GM21576 (cell line): Measurements from ENCODE around the gene BCL11A.

Source experiments
- ATAC-seq: cut with Tn5 transposase; IDR thresholded peaks from one replicate; pipeline ENCODE4 v1.9.1; 2021; ENCODE audit warnings: mild to moderate bottlenecking, moderate library complexity; ENCODE audit not compliant: unreplicated experiment

The BCL11A gene

DNA sequence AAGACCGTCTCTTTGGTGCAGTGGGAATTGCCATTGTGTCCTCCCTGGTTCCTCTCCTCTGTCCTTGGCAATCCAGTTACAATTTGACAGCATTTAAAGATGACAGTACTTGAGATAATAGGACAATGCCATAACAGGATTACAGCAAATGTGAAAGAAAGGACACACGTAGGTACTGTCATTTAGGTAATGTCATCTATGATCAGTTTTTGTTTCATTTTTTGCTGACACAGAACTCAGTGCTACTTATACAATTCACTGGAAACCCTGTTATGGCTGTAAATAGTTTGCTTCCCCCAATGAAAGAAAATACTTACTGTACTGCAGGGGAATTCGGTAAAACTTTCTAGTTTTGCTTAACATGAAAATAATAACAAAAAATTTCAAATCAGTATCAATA lies 65.2 kb downstream of the BCL11A start:
- no peak for ATAC-seq

DNA sequence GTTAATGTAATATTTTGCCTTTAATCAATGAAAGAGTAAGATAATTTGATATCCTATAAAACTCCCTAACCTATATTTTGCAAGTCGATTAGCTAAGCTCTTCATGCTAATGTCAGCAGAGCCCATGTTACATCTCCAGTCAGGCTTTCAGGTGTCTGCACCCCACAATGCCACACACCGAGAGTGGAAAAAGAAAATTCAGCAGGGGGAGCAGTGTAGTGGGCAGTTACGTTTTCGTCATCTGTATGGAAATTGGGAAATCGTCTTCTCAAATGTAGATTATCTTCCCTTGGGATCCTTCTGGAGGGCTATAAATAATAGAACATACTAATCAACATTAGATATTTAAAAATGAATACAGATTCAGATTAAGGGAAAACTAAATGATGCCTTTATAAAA lies 66.3 kb downstream of the BCL11A start:
- no peak for ATAC-seq

DNA sequence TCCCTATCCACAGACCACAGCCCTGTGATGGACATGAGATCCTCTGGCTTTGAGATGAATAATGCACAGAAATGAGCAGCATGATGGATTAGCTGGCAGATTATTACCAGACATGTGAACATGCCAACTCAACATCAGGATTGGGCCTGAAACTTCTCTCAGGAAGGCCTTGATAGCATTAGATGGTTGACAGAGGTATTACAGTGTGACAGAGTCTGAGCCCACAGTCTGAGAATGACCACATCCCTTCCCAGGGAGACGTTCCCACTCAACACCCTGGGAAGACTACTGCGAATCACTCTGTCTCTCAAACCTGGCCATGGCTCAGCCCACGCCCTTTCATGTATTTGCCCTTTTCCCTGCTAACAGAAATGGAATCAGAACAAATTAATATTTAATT lies 66.9 kb downstream of the BCL11A start:
- ATAC-seq: no peak

DNA sequence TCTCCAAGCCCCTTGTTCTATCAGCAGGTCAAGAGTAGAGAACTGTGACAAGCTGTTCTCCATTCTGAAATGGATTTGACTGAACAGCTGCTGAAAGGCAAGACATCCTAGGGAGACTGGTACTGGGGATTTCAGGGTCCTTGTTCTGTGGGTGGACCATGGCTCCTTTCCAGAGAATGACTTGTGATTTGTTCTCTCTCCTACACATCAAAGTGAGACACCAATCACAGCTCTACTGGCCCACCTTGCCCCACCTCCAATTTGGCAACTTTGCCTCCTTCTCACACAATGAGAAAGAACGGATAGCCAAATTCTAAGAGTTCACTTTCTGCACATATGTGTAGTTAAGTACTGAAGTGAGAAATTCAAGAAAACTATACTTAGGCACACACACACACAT lies 67.4 kb downstream of the BCL11A start:
- no peak for ATAC-seq

DNA sequence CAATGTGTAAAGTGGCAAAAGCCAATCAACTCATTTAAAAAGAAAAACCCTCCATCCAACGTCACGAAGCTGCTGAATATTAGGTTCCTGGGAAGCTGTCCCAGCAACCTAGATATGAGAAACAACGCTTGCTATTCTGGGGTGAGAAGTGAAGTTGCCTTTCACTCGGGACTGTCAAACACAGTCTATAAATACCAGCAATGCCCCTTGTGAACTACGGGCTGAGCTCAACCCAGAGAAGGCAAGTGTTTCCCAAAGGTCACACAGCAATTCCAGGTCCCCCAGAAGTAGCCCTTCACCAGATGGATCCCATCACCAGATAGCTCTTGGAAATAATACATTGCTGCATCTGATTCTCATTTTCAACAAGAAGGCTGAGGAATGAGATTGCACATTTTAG lies 67.9 kb downstream of the BCL11A start:
- no peak for ATAC-seq

DNA sequence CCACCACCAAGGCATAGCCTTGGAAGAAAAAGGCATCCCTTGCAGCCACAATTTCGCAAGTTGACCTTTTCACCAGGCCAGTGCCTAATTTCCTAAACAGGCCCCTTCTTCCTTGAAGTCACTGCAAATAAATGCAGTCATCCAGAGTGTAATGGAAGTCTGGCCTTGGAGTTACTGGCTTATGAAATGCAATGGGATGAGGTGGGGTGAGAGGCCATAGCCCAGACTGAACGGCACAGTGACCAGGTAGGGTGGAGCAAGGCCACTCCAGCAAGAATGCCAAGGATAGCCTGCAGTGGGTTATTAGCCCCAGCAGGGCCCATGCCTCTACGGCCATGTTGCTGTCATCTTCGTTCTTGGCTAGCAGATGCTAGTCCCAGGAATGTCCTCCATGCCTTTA lies 68.4 kb downstream of the BCL11A start:
- no peak for ATAC-seq

DNA sequence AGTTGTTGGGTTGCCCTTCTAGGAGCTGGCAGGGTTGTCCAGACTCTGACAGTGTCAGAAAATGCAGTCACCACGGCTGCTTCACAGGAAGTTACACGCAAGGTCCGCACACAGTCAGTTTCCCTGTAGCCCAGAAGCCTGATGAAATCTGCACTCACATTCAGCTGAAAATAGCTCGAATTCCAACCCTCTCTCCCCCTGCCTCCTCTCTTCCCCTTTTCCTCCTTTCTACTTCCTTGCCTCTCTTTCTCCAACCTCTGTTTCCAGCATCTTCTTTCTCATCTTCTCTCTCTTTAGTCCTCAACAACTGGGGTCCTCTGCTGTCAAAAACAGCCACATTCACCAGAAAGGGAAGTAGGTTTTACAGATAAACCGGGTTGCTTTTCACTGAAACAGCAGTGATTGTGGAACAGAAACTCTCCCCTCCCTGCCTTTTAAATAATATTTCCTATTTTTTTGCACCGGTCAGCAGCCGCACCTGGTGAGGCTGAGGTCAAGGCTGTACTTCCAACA lies 69.3 kb downstream of the BCL11A start:
- ATAC-seq: no peak

DNA sequence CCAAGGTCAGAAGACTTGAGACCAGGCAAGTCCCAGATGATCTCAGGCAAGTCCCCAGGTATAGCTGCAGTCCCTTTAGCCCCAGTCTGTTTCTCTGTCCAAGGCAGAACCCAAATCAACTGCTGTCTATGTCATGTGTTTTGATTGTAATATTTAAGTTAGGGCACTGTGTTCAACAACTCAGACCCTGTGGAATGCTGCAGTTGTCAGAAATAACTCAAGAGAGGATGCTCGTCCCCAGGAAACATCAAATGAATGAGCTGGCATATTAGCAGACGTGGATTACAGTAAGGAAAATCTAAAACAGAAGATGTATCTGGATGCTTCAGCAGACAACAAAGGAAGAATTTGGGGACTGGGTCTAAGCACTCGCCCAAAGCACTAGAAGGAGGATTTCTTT lies 70.1 kb downstream of the BCL11A start:
- ATAC-seq: no peak

DNA sequence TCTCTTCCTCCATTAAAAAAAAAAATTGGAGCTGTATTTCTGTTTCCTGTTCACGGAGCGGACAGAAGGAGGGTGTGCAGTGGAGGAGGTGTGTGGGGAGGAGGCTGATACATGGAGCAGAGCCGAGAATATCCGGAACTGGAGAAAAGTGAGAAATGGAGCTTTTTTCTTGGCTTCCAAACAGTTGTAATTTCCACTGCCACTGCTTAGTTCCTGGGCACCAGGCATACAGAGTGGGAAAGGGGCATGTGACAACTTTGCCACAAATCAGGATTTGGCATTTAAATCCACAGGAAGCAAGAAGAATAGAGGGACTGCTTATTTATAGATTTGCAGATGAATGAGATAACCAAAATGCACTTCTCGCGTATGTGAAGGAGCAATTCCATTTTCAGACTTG lies 71.2 kb downstream of the BCL11A start:
- no peak for ATAC-seq

DNA sequence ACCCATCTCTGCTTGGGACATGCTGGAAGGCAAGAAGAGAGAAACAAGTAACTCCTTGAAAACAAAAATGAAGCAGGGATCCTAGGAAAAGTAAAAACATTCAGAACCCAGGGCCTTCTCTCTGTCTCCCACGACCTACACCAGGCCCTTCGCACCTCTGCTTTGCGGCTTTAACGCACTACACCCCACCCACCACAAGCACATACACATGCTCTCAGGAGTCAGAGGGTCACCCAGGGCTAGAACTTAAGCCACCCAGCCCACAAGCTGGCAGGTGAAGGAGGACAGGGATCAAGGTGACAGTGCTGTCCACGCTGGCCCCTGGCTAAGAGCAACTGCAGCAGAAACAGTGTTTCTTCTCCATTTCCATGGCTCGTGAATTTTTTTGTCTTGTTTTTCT lies 72.2 kb downstream of the BCL11A start:
- no peak for ATAC-seq

DNA sequence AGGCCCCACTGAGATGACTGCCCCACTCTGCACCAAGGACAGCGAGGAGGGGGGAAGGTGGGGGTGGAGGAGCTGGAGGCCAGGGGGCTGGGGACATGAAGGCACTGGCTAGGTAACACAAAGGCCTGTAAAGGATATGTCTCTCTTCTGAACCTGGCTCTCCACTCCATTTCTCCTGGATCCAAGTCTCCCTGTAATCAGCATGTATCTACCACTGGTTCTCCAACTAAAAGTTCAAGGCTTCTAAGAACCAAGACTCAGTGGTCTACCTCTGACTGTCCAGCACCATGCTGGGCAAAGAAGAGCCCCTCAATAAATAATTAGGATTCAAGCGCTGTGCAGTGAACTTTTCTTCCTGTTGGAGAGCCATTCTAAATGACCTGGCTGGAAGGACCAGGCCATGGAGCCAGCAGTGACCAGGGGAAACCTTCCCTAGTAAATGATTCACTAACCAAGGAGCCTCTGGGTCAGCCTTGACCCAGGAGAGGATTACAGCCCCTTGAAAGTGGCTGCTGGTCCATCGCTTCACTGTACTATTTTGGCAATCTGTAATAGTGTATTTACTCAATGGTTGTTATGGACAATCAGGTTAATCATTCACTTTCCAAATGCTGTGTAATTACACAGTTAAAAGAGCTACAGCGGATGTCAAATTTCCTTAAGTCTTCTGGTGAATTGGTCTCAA lies 73.2 kb downstream of the BCL11A start:
- no peak for ATAC-seq

DNA sequence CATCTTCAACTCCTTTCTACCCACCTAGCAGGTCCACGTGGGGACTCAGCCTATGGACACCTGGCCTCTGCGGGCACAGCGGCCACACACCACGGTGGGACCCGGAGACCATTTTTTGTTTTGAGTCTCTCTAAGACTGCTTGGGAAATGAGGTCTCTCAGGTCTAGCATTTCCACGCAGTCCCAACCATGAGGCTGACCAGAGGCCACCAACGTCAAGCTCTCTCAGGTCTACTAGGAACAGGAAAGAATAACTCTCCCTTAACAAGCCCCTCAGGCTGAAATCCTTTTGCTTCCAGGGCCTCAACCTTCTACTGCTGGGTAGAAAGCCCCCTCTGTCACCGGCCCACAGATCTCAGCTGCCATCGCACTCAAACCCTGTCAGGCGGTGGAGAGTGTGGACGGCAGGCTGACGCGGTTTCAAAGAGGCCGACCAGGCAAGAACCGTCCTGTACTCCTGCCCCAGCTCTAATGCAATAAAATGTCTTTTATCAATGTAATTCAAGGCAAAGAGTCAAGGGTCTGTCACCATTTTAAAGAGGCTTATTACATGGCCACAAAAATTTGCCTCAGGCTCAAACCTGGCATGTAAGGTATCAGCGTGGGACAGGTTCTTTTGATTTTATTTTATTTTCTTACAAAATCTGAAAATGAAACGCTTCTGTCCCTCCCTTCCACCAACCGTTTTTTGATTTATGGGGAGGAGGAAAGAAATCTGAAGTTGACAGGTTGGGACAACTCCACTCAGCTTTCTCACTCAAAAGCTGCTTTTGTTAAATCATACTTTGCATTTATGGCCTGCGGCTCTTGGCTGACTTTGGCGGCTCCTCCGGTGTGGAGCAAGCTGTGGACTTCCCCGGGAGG lies 74.0 kb downstream of the BCL11A start:
- ATAC-seq: no peak

DNA sequence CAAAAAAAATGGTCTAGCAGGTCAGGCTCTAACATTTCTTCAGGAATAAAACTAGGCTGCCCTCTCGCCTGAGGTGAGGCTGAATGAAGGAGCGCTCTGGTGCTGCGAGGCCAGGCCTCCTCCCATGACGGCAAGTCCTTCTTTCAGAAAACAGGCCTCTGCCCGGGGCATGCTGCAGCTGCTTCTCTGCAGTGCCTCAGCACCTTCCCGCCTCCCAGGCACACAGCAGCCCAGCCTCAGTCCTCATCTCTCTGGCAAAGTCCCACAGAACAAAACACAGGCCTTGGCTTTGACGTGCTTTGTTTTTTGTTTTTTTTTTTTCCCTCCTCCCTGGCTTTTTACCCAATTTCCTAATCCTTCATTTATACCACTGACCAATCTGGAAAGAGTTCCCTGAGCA lies 74.8 kb downstream of the BCL11A start:
- ATAC-seq: no peak

DNA sequence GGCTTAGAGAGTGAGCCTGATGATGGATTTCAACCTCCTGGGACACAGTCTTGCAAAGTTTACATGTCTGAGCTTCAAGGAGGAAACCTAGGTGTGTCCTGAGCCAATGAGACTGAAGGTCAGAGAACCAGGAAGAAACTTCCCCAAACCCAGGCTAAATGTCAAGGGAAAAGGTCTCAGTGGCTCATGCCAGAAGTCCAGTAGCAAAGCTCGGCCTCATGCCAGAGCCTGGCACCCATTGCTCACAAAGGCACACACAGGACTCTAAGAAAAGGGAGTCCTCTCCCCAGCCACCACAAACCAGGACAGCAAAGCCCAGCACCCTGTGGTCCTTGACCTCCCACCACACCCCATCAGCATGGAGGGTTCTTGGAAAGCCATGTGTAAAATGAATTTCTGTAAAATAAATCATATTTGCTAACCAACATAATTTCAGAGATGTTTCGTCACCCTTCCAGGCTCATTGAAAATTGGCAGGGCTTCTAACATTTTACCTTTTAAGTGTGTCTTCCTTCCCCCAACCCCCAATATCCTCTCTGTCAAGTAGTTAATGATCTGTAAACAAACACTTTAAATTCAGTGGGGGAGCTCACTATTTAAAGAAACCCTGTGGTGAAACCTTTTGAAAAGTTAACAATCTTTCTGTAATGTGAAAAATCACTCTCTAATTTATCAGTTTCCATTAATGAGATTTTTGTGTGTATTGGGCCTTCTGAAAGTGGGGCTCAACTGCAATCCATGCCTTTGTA lies 77.1 kb downstream of the BCL11A start:
- no peak for ATAC-seq

DNA sequence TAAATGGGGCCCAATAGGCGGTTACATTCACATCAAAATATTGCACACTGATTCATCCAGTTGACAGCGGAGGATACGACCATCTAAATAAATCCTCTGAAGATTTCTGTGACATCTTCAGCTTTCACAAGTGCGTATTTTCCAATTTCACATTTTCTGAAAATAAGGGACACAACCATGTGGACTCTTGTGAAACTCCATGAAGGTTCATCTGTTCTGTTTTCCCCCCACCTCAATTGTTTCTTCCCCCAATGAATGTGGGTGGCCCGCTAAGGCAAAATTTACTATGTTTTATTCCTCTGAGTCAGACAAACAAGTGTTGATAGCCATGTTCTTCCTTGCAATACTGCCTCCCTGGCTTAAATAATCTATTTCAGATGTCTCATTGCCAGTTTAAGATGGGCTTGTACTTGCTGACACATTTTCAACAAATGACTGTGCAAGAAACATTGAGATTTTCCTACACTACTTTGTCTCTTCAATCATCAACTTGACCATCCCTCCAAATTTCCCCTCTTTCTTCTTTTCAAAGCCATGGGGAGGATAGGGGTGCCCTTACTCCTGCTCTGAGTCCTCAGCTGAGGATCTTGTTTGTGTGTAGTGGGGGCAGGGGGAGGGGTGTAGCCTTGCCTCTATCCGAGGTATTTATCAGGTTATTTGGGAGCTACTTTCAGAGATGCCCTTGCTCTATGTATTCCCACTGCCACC lies 78.2 kb downstream of the BCL11A start:
- ATAC-seq: no peak

DNA sequence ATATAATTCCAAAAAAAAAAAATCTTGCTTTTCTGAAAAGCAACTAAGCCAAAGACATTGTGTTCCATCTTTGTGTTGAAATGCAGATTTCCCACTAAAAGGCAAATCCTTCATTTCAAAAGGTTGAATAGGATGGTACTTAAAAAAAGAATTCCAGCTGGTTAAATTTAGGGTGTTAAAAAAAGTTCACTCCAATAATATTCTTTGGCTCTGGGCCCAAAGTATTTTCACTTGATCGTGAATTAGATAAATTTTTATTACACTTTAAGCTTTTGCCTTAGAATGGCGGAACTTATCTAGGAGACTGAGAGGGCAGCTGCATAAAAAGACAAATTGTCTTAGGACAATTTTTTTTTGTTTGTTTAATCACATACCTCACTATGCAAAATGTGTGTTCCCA lies 79.2 kb downstream of the BCL11A start:
- no peak for ATAC-seq

DNA sequence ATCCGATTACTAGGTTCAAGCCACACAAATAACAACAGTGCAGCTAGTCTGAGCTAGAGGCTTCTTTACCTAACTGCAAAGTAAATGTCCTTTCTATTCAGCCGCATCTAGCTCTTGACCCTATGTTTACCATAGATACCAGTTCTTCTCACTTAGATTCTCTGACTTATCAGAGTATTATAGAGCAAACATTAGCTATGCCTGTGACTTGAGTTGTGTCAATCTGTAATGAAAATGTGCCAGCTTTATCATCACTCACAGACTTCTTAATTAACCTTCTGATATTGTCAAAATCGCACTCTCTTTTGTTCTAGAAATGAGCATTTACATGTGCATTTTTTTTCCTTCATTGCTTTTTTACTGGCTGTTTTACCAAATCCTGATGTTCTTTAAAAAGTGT lies 79.9 kb downstream of the BCL11A start:
- no peak for ATAC-seq

DNA sequence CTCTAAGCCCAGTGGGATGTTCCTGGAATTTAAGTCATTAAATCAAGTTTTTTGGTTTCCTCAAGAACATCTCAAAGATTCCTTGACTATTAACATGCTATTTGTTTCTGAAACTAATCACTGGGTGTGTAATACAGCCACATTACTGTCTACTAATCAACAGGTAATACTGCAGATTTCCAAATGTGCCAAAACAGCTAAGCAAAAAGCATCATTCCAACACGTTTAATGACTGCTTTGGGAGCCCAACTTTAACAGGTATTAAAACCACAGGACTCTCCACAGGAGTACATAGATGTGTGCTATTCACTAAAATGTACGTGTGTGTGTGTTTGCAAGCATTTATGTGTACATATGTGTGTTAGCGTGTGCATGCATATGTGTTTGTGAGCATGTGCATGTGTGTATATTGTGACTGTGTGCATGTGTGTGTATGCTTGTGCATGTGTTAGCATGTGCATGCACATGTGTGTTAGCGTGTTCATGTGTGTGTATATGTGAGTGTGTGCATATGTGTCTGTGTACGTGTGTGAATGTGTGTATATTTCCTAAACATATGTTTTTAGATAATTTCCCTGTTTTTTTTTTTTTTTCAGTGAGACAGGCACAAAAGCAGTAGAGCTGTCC lies 80.7 kb downstream of the BCL11A start:
- ATAC-seq: no peak

DNA sequence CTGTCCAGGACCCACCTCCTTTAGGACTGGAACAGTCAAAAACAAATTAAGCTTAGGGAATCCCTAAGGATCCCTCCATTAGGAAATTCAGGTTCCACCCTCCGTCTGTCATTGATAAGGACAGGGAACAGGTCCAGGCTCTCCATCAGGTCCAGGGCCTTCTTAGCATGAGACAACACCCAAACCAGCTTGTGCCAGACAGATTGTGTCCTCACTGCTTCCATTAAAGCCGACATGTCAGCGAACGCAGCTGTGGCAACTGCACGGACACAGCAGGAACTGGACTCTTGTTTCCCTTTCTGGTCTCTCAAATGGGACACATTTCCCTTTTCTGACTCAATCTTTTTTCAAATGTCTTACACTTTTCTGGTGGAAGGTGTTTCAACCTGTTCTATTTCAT lies 81.4 kb downstream of the BCL11A start:
- ATAC-seq: no peak

DNA sequence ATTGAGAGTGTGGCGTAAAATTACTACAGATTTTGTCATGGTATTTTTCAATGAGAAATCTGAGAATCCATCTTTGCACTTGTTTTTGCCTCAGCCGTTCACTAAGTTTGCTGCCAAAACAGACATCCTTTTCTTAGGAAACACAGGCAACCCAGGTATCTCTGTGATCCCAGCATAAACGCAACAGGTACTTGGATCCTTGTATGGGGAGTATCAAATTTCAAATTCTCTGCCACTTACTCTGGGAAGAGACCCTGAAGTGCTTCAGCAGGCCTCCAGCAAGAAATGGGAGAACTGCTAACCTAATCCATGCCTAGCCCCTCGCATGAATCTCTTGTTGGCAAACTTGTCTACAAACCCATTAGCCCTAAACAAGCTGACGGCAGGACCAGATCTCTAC lies 83.1 kb downstream of the BCL11A start:
- ATAC-seq: no peak
